PFSK-1 (cell line): Measurements from ENCODE around the gene USP32.

Experiments used
- POLR2AphosphoS5 ChIP-seq: IDR thresholded peaks from 2 replicates; pipeline ENCODE4 v1.6.1; 2012; ENCODE audit warnings: low read depth, mild to moderate bottlenecking, control low read depth, low read length, moderate library complexity
- SIN3A ChIP-seq: IDR thresholded peaks from 2 replicates; pipeline ENCODE4 v1.6.1; 2012; ENCODE audit warnings: mild to moderate bottlenecking, low read length, moderate library complexity, borderline replicate concordance; ENCODE audit not compliant: insufficient read depth
- TF ChIP-seq, protein P1 (sequence below), 2 experiments: IDR thresholded peaks; 2 replicates each; pipeline versions ENCODE4 v1.6.1 to v1.8.0; 2011 to 2012; ENCODE audit warnings: low read depth in 2 of 2, low read length in 2 of 2, control low read depth in 1 of 2, inconsistent platforms in 1 of 2, mild to moderate bottlenecking in 1 of 2, moderate library complexity in 1 of 2; ENCODE audit not compliant: insufficient read depth in 1 of 2

DNA sequence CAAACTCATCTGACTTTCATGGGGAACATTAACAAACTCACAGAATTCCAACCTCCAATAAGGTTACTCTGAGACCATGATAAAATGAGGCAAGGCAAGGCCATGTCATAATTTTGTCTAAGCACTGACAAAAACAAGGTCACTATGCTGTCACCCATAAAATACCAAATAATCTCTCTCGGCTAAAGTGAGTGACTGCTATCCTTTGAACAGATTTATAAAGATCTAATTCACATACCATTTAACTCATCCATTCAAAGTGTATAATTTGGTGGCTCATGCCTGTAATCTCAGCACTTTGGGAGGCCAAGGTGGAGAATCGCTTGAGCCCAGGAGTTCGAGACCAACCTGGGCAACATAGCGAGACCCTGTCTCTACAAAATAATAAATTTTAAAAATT lies 262.8 kb downstream of the USP32 start:
- no peak for TF ChIP-seq POLR2AphosphoS5
- no peak for TF ChIP-seq SIN3A
- TF ChIP-seq, protein P1, sequence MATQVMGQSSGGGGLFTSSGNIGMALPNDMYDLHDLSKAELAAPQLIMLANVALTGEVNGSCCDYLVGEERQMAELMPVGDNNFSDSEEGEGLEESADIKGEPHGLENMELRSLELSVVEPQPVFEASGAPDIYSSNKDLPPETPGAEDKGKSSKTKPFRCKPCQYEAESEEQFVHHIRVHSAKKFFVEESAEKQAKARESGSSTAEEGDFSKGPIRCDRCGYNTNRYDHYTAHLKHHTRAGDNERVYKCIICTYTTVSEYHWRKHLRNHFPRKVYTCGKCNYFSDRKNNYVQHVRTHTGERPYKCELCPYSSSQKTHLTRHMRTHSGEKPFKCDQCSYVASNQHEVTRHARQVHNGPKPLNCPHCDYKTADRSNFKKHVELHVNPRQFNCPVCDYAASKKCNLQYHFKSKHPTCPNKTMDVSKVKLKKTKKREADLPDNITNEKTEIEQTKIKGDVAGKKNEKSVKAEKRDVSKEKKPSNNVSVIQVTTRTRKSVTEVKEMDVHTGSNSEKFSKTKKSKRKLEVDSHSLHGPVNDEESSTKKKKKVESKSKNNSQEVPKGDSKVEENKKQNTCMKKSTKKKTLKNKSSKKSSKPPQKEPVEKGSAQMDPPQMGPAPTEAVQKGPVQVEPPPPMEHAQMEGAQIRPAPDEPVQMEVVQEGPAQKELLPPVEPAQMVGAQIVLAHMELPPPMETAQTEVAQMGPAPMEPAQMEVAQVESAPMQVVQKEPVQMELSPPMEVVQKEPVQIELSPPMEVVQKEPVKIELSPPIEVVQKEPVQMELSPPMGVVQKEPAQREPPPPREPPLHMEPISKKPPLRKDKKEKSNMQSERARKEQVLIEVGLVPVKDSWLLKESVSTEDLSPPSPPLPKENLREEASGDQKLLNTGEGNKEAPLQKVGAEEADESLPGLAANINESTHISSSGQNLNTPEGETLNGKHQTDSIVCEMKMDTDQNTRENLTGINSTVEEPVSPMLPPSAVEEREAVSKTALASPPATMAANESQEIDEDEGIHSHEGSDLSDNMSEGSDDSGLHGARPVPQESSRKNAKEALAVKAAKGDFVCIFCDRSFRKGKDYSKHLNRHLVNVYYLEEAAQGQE (IDR thresholded peaks at IDR 0.05; ENCODE audit: insufficient read depth in 1 of 2, low read depth in 2 of 2, low read length in 2 of 2) = no peak
